Neuron (in vitro differentiated cells): ENCODE results near the gene GFOD1.
"Not testable (repeated sequence)": the region's sequence is repeated elsewhere in the genome, so short reads cannot be mapped to it uniquely, and the experiment has no call there.

Experiments used
- H2AFZ ChIP-seq: one replicate; pipeline ENCODE4 v1.6.1; 2013; ENCODE audit warnings: low read depth, mild to moderate bottlenecking, inconsistent platforms, low read length, moderate library complexity
- H3K27me3 ChIP-seq: one replicate; pipeline ENCODE4 v1.6.1; 2013; ENCODE audit warnings: low read length; ENCODE audit not compliant: insufficient read depth
- H3K36me3 ChIP-seq: one replicate; pipeline ENCODE4 v1.6.1; 2013; ENCODE audit warnings: low read length; ENCODE audit not compliant: insufficient read depth
- H3K4me1 ChIP-seq: one replicate; pipeline ENCODE4 v1.6.1; 2013; ENCODE audit warnings: low read length; ENCODE audit not compliant: insufficient read depth
- H3K4me3 ChIP-seq: 2 replicates; pipeline ENCODE4 v1.5.1; 2013; ENCODE audit warnings: mild to moderate bottlenecking, low read length, moderate library complexity
- H3K9me3 ChIP-seq: one replicate; pipeline ENCODE4 v1.6.1; 2013; ENCODE audit warnings: low read length

GFOD1 gene

DNA sequence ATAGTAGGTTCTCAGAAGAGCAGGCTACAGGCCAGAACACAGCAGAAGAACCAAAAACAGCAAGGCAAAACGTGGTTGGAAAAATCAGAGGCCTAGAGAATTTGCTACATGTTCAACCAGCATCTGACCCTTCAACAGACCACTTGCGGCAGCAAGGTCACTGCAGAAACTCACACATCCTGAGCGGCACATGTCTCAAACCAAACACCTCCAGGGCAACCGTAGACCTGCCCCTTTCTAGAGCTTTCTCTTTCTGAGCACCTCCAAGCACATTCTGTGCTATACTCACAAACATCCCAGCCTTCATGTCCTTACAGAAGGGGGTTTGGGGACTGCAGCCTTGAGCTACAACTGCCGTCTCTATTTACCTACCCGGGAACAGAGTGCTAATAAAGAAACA is 52.6 kb downstream of the GFOD1 start:
- H3K36me3 ChIP-seq, result no peaks in the 10 kb centered on the region
- no peak overlapping the region for H3K4me3 ChIP-seq
- H3K9me3 ChIP-seq, result peaks cover 3% of the 10 kb centered on the region
- no peaks in the 10 kb centered on the region for H3K27me3 ChIP-seq
- no peak overlapping the region for H2AFZ ChIP-seq
- H3K4me1 ChIP-seq, result no peaks in the 10 kb centered on the region

GRCh38 chr6:13434135-13434775 is 53.1 kb downstream of the GFOD1 start:
- H3K4me3 ChIP-seq, H3K4me1 ChIP-seq, H3K27me3 ChIP-seq, H3K9me3 ChIP-seq, H2AFZ ChIP-seq, H3K36me3 ChIP-seq: not testable (repeated sequence)

- H3K4me3 ChIP-seq, result no peak overlapping the region
- H3K4me1 ChIP-seq, result peaks cover 4% of the 10 kb centered on the region
- no peaks in the 10 kb centered on the region for H3K36me3 ChIP-seq
- peaks cover 3% of the 10 kb centered on the region for H3K9me3 ChIP-seq
- no peak overlapping the region for H2AFZ ChIP-seq
- no peaks in the 10 kb centered on the region for H3K27me3 ChIP-seq
Measured at GRCh38 chr6:13433709-13434121, 53.7 kb downstream of the GFOD1 start.

DNA sequence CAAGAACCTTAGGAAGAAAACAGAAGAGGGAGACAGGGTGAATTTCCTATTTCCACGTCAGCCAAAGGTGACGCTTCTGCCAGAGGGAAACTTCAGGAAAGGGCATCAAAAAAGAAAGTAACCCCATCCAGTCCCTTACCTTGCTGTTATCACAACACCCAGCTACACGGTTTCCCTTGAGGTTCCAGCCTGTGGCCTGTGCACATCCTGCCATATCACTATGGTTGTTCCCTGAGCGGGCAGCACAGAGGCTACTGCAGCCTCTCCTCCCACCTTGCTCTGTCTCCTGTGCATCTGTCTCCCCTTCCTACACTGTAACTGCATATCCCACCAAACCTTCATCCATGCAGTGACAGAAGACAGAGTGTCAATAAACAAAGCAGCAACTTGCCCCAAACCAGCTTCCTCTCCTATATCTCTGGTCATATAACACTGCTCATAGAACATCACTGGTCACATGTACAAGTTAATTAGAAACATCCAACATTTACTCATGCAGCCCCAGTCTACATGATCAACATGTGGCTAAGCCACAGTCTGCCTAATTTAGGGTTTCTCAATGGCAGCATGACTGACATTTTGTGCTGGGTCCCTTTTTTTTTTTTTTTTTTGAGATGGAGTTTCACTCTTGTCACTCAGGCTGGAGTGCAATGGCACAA is 54.7 kb downstream of the GFOD1 start:
- Histone ChIP-seq H3K9me3 (peaks cover 3% of the 10 kb centered on the region), H3K4me1 (peaks cover 14% of the 10 kb centered on the region), H3K36me3 (no peaks in the 10 kb centered on the region), H3K4me3 (no peak overlapping the region), H2AFZ (no peak overlapping the region), H3K27me3 (no peaks in the 10 kb centered on the region)

DNA sequence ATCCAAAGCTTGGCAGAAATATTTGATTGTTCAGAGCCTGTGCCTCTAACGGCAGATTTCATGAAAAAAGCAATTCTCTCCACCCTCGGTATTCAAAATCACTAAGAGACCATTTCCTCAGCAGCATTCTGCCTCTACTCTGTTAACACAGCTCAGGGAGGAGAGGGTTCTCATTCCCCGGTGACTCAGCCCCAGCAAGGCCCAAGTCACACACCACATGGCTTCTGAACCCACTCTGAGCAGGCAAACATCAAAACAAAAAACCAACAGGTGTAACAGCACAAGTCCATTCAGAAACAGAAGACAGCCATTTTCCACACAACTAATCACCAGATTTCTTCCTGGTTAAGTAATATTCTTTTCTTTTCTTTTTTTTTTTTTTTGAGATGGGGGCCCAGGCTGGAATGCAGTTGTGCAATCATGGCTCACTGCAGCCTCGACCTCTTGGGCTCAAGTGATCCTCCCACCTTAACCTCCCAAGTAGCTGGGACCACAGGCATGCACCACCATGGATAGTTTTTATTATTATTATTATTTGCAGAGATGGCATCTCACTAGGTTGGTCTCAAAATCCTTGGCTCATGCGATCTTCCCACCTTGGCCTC is 55.4 kb downstream of the GFOD1 start:
- Histone ChIP-seq H3K9me3 (peaks cover 3% of the 10 kb centered on the region), H3K36me3 (no peaks in the 10 kb centered on the region), H3K27me3 (no peaks in the 10 kb centered on the region), H3K4me3 (no peak overlapping the region), H2AFZ (no peak overlapping the region), H3K4me1 (peaks cover 15% of the 10 kb centered on the region)

DNA sequence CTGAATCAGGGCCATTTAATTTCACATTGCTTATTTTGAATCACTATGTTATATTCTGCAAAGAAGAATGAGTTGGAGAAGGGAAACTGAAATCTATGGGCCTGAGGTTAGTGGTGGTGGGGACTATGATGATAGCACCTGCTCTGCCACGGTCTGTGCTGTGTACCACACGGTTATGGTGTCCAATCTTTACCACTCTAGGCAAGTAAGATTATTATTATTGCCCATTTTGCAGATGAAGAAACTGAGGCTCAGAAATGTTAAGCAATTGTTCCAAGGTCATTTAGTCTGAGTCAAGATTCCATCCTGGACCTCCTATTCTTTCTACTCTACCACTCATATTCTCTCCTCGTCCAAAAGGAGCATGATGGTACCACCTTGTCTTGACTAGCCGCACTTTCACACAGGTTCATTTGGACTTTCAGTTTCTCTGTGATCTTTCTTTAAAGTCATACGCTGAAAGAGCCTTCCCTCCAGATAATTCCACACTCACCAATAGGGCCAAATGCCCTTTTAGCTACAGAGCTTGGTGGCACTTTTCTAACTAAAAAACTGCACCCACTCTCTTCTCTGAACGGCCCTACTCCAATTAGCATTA is 56.2 kb downstream of the GFOD1 start:
- H3K36me3 ChIP-seq, result no peaks in the 10 kb centered on the region
- H3K4me3 ChIP-seq, result no peak overlapping the region

DNA sequence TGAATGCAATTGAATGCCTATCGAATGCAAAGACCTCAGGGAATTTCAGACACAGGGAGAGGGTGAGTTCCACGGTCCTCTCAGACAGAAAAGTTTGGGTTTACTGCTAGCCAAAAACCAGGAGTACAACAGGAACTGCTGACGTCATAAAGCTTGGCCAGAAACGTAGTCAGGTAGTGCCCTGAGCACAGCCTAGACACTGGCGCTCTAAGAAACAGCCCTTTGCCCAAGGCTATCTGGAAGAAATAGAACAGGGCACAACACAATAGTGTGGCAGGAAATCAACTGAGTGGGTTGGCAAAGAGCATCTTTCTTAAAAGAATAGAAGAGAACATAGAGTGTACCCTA is 58.0 kb downstream of the GFOD1 start:
- Histone ChIP-seq H3K36me3 (no peaks in the 10 kb centered on the region), H3K9me3 (peaks cover 3% of the 10 kb centered on the region), H3K4me1 (peaks cover 15% of the 10 kb centered on the region), H2AFZ (no peak overlapping the region), H3K4me3 (no peak overlapping the region), H3K27me3 (no peaks in the 10 kb centered on the region)

More for the DNA sequence above, 56.2 kb downstream of the GFOD1 start:
- H2AFZ ChIP-seq, result no peak overlapping the region
- peaks cover 15% of the 10 kb centered on the region for H3K4me1 ChIP-seq
- peaks cover 3% of the 10 kb centered on the region for H3K9me3 ChIP-seq
- H3K27me3 ChIP-seq, result no peaks in the 10 kb centered on the region

- Histone ChIP-seq H3K4me1 (peaks cover 15% of the 10 kb centered on the region), H3K4me3 (no peak overlapping the region), H2AFZ (peak overlapping the region; percentile 79), H3K36me3 (no peaks in the 10 kb centered on the region), H3K27me3 (no peaks in the 10 kb centered on the region), H3K9me3 (peaks cover 2% of the 10 kb centered on the region)
Measured at GRCh38 chr6:13428583-13429405, 58.6 kb downstream of the GFOD1 start.

DNA sequence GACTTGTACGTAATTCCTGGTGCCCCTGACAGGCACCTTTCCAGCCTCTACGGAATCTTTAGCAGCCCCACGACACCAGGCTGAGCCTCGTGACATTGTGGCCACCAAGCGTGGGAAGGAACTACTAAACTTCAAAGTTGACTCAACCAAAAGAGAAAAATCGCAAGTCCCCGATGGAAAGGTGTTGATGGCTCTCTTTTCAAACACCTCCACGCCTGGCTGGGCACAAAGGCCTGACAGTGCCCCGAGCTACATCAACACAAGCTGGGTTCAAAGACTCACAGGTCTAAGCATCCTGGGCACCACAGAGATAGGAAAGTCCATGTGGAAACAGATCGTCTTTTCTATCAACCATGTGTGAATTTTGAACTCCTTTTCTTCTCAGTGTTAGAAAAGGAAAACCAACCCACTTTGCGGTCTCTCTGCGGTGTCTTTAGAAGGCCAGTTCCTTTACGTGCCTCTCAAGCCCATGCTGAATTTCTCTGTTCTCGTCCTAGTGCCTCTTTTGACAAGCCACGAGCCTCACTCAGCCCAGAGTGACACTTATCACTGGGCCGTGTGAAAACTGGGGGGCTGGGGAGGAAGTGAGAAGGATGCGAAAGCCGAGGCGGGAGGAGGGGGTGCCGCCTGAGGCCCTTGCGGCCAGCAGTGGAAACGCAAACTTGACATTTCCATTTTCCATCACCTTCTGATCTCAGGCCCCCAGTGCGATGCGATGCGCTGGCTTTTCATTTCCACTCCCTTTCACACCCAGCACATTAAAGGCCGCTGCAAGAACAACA is 59.4 kb downstream of the GFOD1 start:
- Histone ChIP-seq H3K4me3 (no peak overlapping the region), H3K27me3 (no peaks in the 10 kb centered on the region), H3K4me1 (peaks cover 15% of the 10 kb centered on the region), H3K36me3 (no peaks in the 10 kb centered on the region), H3K9me3 (no peaks in the 10 kb centered on the region), H2AFZ (peak overlapping the region; percentile 79)

- H3K36me3 ChIP-seq, result no peaks in the 10 kb centered on the region
- H3K4me1 ChIP-seq, result peaks cover 22% of the 10 kb centered on the region
- H2AFZ ChIP-seq, result no peak overlapping the region
- H3K27me3 ChIP-seq, result no peaks in the 10 kb centered on the region
- no peak overlapping the region for H3K4me3 ChIP-seq
- H3K9me3 ChIP-seq, result no peaks in the 10 kb centered on the region
Measured at GRCh38 chr6:13427316-13427715, 60.1 kb downstream of the GFOD1 start.

DNA sequence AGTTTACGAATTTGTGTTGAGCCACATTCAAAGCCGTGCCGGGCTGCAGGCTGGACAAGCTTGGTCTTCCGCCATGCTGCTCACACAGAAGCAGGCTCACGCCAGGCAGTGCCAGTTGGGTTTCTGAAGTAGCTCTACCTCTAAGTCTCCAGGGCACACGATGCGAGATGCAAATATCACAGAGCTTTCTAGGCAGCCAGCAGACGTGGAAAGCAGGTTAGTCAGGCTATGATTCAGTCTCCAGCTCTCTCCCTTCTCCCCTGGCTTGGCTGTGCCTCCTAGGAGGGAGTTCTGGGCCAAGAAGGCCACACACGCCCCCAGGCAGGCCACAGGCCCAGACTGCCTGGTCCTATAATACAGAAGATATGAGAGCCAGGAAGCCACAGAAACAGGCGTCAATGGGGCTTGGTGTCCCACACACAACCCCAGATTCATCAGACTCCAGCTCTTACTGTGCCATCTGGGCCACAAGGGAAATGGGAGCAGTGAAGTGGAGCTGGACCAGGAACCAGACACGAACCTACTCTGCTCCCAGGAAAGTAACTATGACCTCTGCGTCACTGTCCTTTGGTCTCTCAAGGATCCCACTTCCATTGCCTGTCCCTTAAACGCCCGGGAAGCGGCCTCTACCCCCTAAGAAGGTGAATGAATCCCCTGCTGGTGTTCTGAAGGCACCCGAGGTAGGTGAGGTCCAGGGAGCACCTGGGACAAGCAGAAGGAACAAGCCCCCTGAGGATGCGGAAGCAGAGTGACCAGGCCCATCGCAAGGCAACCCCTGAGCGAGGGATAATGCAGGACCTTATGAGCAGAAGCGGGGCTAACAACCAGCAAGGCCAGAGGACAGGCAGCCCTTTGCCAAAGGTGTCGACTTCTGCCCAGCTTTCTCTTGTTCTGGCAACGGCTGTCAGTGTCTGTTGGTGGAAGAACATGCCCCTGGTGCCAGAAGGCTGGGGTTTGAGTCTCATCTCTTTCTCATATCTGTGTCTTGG is 61.2 kb downstream of the GFOD1 start:
- H3K9me3 ChIP-seq, result no peaks in the 10 kb centered on the region
- no peak overlapping the region for H3K4me3 ChIP-seq
- peaks cover 31% of the 10 kb centered on the region for H3K4me1 ChIP-seq
- H3K27me3 ChIP-seq, result no peaks in the 10 kb centered on the region
- no peaks in the 10 kb centered on the region for H3K36me3 ChIP-seq
- no peak overlapping the region for H2AFZ ChIP-seq
